K562 (cell line): ENCODE results near the gene ZNF213. TPM values are rescaled to one million over a fixed set of nuclear protein-coding genes. Genes with fewer than 3 reads are reported as not detected.

Source experiments
- HDAC3 ChIP-seq: fragments of 450-650 bp; IDR thresholded peaks from 2 replicates; pipeline ENCODE4 v1.6.1; 2018; ENCODE audit warnings: borderline replicate concordance, mild to moderate bottlenecking, moderate library complexity; ENCODE audit not compliant: partially characterized antibody
- STAT5B ChIP-seq: fragments of 250-450 bp; sonication (Bioruptor Pico); IDR thresholded peaks from 2 replicates; pipeline ENCODE4 v1.8.0; 2021; ENCODE audit warnings: mild to moderate bottlenecking, inconsistent platforms
- polyA plus RNA-seq, 8 experiments: library from polyadenylated mRNA; depleted of rRNA in 4 of 8; stranded (reverse) in 5 of 8; unstranded in 3 of 8; fragments of >200 nt; fragmentation: Nextera tagmentation in 2 of 8; fragmentation: Illumina TruSeq in 1 of 8; extraction: Ambion mirVana in 2 of 8; extraction: Trizol in 1 of 8; gene quantifications; 2 replicates each; pipeline versions ENCODE4 v1.2.1 to v1.2.3, GENCODE V29; 2011 to 2014; ENCODE audit warnings: inconsistent platforms in 1 of 8, missing spikeins in 1 of 8
- total RNA-seq, 7 experiments: library from RNA; depleted of rRNA in 6 of 7; stranded (reverse); fragments of >200 nt in 6 of 7; fragmentation: Illumina TruSeq in 2 of 7; extraction: Trizol in 2 of 7; gene quantifications; 2 replicates each; pipeline versions ENCODE4 v1.2.1 to v1.2.3, GENCODE V29; 2011 to 2021; ENCODE audit warnings: low replicate concordance in 1 of 7
- TF ChIP-seq, protein P1 (sequence below), 2 experiments: fragments of 450-650 bp; IDR thresholded peaks; 2 replicates each; pipeline ENCODE4 v1.6.1; 2016; ENCODE audit warnings: mild to moderate bottlenecking in 2 of 2, borderline replicate concordance in 1 of 2, low read depth in 1 of 2, moderate library complexity in 1 of 2

ZNF213 gene
- total and polyA plus RNA-seq, 9 of the 15 experiments (the other 6 are each of a cell fraction or from before 2014, with no cell fraction given): 0.49 to 10.0 (median 1.8) TPM

DNA sequence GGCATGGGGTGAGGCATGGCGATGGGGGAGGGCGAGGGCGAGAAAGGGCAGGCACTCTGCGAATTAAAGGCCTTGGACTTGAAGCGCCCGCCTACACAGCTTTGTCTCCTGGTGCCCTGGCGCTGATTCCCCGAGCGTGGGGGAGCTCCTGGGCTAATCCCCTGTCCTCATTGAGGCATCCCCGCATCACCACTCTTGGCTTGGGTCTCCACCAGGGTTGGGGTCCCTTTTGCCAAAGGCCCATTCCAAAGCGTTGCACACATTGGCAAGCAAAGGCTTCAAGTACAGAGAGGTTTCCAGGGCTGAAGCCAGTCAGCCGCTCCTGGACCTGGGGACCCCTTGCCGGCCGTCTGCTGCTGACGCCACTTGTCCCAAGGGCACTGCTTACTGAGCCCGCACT, 14.4 kb upstream of the ZNF213 start (continued):
- TF ChIP-seq, protein P1, sequence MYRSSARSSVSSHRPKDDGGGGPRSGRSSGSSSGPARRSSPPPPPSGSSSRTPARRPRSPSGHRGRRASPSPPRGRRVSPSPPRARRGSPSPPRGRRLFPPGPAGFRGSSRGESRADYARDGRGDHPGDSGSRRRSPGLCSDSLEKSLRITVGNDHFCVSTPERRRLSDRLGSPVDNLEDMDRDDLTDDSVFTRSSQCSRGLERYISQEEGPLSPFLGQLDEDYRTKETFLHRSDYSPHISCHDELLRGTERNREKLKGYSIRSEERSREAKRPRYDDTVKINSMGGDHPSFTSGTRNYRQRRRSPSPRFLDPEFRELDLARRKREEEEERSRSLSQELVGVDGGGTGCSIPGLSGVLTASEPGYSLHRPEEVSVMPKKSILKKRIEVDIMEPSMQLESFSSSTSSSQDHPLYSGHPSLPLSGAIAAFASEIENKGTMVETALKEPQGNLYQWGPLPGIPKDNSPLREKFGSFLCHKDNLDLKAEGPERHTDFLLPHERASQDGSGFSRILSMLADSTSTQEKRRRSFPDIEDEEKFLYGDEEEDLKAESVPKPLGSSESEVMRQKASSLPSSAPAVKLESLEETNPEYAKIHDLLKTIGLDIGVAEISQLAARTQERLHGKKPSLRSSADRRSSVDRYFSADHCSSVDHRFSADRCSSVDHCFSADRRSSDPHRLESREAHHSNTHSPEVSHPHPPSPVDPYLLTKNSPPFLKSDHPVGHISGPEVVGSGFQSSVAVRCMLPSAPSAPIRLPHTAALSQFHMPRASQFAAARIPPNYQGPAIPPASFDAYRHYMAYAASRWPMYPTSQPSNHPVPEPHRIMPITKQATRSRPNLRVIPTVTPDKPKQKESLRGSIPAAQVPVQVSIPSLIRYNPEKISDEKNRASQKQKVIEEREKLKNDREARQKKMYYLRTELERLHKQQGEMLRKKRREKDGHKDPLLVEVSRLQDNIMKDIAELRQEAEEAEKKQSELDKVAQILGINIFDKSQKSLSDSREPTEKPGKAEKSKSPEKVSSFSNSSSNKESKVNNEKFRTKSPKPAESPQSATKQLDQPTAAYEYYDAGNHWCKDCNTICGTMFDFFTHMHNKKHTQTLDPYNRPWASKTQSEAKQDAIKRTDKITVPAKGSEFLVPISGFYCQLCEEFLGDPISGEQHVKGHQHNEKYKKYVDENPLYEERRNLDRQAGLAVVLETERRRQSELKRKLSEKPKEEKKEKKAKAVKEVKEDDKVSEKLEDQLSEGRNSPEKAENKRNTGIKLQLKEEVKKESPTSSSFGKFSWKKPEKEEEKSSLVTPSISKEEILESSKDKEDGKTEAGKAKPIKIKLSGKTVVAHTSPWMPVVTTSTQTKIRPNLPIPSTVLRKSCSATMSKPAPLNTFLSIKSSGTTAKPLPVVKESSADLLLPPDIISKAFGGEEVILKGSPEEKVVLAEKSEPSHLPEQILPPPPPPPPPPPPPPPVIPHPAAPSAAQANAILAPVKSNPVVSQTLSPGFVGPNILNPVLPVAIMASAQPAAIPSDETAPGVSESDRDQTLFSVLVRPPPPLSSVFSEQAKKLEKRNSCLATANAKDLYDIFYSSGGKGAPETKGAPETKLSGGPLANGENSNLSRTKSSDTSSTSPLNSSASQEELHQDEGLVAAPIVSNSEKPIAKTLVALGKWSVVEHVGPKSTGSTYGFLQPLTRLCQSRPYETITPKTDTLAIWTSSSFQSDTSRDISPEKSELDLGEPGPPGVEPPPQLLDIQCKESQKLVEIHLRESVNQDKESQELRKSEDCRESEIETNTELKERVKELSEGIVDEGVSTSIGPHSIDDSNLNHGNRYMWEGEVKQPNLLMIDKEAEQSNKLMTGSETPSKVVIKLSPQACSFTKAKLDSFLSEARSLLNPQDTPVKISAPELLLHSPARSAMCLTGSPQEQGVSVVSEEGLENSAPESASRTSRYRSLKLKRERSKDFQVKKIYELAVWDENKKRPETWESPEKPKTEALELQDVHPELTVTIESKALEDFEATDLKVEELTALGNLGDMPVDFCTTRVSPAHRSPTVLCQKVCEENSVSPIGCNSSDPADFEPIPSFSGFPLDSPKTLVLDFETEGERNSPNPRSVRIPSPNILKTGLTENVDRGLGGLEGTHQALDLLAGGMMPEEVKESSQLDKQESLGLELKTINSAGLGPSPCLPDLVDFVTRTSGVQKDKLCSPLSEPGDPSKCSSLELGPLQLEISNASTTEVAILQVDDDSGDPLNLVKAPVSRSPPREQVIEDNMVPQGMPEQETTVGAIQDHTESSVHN (IDR thresholded peaks at IDR 0.05; ENCODE audit: borderline replicate concordance in 1 of 2, low read depth in 1 of 2): no peak
- TF ChIP-seq STAT5B (CRISPR knock-in tag) (no peak), HDAC3 (no peak)
